Measurements from ENCODE around the gene TBC1D22A. TPM values are rescaled to one million over a fixed set of nuclear protein-coding genes. Genes with fewer than 3 reads are reported as not detected.

TBC1D22A gene
- total and polyA plus RNA-seq, 2 experiments from 2014 or later: 9.6 to 13.3 TPM

DNA sequence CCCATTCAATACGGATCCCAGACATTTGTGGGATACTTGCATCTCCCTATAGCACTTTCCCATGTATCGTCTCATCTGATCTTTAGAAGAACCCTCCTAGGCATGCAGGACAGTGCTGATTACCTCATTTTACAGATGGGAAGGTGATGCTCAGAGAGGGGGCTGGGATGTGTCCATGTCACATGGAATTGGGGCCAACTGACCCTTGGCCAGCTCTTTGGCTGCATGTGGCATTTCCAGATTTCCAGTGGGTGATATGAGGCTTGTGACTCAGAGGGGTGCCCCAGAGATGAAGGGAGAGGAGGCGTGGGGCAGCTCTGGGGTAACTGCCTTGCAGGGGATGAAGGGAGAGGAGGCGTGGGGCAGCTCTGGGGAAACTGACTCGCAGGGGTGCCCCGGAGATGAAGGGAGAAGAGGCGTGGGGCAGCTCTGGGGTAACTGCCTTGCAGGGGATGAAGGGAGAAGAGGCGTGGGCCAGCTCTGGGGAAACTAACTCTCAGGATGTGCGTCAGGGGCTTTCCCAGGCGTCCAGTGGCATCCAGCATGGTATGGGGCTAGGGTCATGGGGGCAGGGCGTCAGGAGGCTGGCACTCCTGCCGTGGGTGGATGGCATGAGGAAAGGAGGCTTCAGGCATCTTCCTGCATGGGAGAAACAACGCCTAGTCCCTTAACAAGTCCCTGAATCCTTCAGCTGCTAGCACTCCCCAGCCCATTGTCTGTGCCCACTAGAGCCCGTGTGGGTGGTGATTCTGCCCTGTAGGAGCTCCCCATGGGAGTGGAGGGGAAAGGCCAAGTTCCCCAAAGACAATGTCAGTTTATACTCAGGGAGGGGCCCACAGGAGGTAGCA lies 12.5 kb upstream of the TBC1D22A start:
- Mint-ChIP-seq H3K4me1 (no peaks in the 10 kb centered on the region; the same call in 2 of the 3 replicates), H3K27ac (no peak overlapping the region), H3K9me3 (peaks cover 14% of the 10 kb centered on the region), H3K36me3 (ENCODE audit: low read depth) (peaks cover 7% of the 10 kb centered on the region; the same call in 2 of the 3 replicates), H3K4me3 (no peak overlapping the region), H3K27me3 (ENCODE audit: insufficient read depth, low read depth, poor library complexity) (peaks cover 13% of the 10 kb centered on the region)
- no peak overlapping the region for H3K4me2 ChIP-seq
- no peak overlapping the region for H3K4me3 ChIP-seq
- H4K20me1 ChIP-seq (replicated peaks; ENCODE audit: insufficient read depth): no peaks in the 10 kb centered on the region
- ATAC-seq (no peak), DNase-seq (ENCODE audit: low spot score) (no peak)
- TF ChIP-seq, protein P1, sequence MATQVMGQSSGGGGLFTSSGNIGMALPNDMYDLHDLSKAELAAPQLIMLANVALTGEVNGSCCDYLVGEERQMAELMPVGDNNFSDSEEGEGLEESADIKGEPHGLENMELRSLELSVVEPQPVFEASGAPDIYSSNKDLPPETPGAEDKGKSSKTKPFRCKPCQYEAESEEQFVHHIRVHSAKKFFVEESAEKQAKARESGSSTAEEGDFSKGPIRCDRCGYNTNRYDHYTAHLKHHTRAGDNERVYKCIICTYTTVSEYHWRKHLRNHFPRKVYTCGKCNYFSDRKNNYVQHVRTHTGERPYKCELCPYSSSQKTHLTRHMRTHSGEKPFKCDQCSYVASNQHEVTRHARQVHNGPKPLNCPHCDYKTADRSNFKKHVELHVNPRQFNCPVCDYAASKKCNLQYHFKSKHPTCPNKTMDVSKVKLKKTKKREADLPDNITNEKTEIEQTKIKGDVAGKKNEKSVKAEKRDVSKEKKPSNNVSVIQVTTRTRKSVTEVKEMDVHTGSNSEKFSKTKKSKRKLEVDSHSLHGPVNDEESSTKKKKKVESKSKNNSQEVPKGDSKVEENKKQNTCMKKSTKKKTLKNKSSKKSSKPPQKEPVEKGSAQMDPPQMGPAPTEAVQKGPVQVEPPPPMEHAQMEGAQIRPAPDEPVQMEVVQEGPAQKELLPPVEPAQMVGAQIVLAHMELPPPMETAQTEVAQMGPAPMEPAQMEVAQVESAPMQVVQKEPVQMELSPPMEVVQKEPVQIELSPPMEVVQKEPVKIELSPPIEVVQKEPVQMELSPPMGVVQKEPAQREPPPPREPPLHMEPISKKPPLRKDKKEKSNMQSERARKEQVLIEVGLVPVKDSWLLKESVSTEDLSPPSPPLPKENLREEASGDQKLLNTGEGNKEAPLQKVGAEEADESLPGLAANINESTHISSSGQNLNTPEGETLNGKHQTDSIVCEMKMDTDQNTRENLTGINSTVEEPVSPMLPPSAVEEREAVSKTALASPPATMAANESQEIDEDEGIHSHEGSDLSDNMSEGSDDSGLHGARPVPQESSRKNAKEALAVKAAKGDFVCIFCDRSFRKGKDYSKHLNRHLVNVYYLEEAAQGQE (IDR thresholded peaks at IDR 0.05; ENCODE audit: unreplicated experiment): no peak
- TF ChIP-seq CREB1 (CRISPR knock-in tag; IDR thresholded peaks at IDR 0.05; ENCODE audit: low read depth) (no peak), EZH2phosphoT487 (IDR thresholded peaks at IDR 0.05; ENCODE audit: unreplicated experiment) (no peak), NANOG (IDR thresholded peaks at IDR 0.05; ENCODE audit: borderline replicate concordance) (no peak), POLR2AphosphoS5 (IDR thresholded peaks at IDR 0.05; ENCODE audit: low read depth) (no peak), ZNF331 (CRISPR knock-in tag; IDR thresholded peaks at IDR 0.05; ENCODE audit: low read depth) (no peak), STAT1 (IDR thresholded peaks at IDR 0.05; ENCODE audit: unreplicated experiment) (no peak), EZH2 (IDR thresholded peaks at IDR 0.05; ENCODE audit: low read depth, unreplicated experiment) (no peak), JUNB (IDR thresholded peaks at IDR 0.05; ENCODE audit: unreplicated experiment) (no peak), ZNF114 (CRISPR knock-in tag; IDR thresholded peaks at IDR 0.05) (no peak)
- TF ChIP-seq, protein P2, sequence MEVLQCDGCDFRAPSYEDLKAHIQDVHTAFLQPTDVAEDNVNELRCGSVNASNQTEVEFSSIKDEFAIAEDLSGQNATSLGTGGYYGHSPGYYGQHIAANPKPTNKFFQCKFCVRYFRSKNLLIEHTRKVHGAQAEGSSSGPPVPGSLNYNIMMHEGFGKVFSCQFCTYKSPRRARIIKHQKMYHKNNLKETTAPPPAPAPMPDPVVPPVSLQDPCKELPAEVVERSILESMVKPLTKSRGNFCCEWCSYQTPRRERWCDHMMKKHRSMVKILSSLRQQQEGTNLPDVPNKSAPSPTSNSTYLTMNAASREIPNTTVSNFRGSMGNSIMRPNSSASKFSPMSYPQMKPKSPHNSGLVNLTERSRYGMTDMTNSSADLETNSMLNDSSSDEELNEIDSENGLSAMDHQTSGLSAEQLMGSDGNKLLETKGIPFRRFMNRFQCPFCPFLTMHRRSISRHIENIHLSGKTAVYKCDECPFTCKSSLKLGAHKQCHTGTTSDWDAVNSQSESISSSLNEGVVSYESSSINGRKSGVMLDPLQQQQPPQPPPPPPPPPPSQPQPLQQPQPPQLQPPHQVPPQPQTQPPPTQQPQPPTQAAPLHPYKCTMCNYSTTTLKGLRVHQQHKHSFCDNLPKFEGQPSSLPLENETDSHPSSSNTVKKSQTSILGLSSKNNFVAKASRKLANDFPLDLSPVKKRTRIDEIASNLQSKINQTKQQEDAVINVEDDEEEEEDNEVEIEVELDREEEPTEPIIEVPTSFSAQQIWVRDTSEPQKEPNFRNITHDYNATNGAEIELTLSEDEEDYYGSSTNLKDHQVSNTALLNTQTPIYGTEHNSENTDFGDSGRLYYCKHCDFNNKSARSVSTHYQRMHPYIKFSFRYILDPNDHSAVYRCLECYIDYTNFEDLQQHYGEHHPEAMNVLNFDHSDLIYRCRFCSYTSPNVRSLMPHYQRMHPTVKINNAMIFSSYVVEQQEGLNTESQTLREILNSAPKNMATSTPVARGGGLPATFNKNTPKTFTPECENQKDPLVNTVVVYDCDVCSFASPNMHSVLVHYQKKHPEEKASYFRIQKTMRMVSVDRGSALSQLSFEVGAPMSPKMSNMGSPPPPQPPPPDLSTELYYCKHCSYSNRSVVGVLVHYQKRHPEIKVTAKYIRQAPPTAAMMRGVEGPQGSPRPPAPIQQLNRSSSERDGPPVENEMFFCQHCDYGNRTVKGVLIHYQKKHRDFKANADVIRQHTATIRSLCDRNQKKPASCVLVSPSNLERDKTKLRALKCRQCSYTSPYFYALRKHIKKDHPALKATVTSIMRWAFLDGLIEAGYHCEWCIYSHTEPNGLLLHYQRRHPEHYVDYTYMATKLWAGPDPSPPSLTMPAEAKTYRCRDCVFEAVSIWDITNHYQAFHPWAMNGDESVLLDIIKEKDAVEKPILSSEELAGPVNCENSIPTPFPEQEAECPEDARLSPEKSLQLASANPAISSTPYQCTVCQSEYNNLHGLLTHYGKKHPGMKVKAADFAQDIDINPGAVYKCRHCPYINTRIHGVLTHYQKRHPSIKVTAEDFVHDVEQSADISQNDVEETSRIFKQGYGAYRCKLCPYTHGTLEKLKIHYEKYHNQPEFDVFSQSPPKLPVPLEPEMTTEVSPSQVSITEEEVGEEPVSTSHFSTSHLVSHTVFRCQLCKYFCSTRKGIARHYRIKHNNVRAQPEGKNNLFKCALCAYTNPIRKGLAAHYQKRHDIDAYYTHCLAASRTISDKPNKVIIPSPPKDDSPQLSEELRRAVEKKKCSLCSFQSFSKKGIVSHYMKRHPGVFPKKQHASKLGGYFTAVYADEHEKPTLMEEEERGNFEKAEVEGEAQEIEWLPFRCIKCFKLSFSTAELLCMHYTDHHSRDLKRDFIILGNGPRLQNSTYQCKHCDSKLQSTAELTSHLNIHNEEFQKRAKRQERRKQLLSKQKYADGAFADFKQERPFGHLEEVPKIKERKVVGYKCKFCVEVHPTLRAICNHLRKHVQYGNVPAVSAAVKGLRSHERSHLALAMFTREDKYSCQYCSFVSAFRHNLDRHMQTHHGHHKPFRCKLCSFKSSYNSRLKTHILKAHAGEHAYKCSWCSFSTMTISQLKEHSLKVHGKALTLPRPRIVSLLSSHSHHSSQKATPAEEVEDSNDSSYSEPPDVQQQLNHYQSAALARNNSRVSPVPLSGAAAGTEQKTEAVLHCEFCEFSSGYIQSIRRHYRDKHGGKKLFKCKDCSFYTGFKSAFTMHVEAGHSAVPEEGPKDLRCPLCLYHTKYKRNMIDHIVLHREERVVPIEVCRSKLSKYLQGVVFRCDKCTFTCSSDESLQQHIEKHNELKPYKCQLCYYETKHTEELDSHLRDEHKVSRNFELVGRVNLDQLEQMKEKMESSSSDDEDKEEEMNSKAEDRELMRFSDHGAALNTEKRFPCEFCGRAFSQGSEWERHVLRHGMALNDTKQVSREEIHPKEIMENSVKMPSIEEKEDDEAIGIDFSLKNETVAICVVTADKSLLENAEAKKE (CRISPR knock-in tag; IDR thresholded peaks at IDR 0.05): no peak
- TF ChIP-seq, protein P3, sequence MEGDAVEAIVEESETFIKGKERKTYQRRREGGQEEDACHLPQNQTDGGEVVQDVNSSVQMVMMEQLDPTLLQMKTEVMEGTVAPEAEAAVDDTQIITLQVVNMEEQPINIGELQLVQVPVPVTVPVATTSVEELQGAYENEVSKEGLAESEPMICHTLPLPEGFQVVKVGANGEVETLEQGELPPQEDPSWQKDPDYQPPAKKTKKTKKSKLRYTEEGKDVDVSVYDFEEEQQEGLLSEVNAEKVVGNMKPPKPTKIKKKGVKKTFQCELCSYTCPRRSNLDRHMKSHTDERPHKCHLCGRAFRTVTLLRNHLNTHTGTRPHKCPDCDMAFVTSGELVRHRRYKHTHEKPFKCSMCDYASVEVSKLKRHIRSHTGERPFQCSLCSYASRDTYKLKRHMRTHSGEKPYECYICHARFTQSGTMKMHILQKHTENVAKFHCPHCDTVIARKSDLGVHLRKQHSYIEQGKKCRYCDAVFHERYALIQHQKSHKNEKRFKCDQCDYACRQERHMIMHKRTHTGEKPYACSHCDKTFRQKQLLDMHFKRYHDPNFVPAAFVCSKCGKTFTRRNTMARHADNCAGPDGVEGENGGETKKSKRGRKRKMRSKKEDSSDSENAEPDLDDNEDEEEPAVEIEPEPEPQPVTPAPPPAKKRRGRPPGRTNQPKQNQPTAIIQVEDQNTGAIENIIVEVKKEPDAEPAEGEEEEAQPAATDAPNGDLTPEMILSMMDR (conservative IDR thresholded peaks at IDR 0.05; ENCODE audit: low read depth in 2 of 2): no peak
- TF ChIP-seq, protein P4, sequence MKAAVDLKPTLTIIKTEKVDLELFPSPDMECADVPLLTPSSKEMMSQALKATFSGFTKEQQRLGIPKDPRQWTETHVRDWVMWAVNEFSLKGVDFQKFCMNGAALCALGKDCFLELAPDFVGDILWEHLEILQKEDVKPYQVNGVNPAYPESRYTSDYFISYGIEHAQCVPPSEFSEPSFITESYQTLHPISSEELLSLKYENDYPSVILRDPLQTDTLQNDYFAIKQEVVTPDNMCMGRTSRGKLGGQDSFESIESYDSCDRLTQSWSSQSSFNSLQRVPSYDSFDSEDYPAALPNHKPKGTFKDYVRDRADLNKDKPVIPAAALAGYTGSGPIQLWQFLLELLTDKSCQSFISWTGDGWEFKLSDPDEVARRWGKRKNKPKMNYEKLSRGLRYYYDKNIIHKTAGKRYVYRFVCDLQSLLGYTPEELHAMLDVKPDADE (IDR thresholded peaks at IDR 0.05): no peak
- H3K9me2 ChIP-seq (ENCODE audit: insufficient read depth): no peaks in the 10 kb centered on the region
- H3K27me3 ChIP-seq (ENCODE audit: insufficient read depth): no peaks in the 10 kb centered on the region
- no peaks in the 10 kb centered on the region for H3K79me2 ChIP-seq (replicated peaks; ENCODE audit: insufficient read depth)
- no peaks in the 10 kb centered on the region for H3K4me1 ChIP-seq (ENCODE audit: insufficient read depth)
- no peak overlapping the region for H2AFZ ChIP-seq
- no peaks in the 10 kb centered on the region for H3K36me3 ChIP-seq (ENCODE audit: insufficient read depth)
- H3F3A ChIP-seq (replicated peaks; ENCODE audit: low read depth): no peaks in the 10 kb centered on the region
- no peak overlapping the region for H3K27ac ChIP-seq (ENCODE audit: low read depth)
